Psoas muscle (tissue), 8 donors: ENCODE data around the gene NTN5. TPM values are rescaled to one million over a fixed set of nuclear protein-coding genes. Genes with fewer than 3 reads are reported as not detected.
"Not testable (repeated sequence)": the region's sequence is repeated elsewhere in the genome, so short reads cannot be mapped to it uniquely, and the experiment has no call there.

ENCODE experiments used
- ATAC-seq, 4 donors: fragments of 200-7000 bp; cut with Tn5 transposase; one replicate each; pipeline ENCODE4 v1.9.1; 2020; ENCODE audit warnings: moderate library complexity in 3 of 4, mild to moderate bottlenecking in 2 of 4
- DNase-seq, 2 donors: peaks; one replicate each; pipeline ENCODE4 v3.0.0-alpha.2; 2020
- H3K27ac ChIP-seq: fragments of 200-600 bp; one replicate; pipeline ENCODE4 v1.8.0; 2022
- H3K27me3 ChIP-seq, 3 donors: fragments of 200-600 bp in 1 of 3; one replicate each; pipeline versions ENCODE4 v1.6.1 to v1.8.0; 2013 to 2022; ENCODE audit warnings: low read length in 2 of 3, mild to moderate bottlenecking in 2 of 3, moderate library complexity in 1 of 3; ENCODE audit not compliant: insufficient read depth in 3 of 3
- H3K36me3 ChIP-seq, 2 donors: fragments of 200-600 bp in 1 of 2; one replicate each; pipeline versions ENCODE4 v1.6.1 to v1.8.0; 2013 to 2022; ENCODE audit warnings: low read depth in 1 of 2, mild to moderate bottlenecking in 1 of 2, moderate library complexity in 1 of 2; ENCODE audit not compliant: insufficient read depth in 1 of 2
- H3K4me1 ChIP-seq: fragments of 200-600 bp; one replicate; pipeline ENCODE4 v1.8.0; 2022
- H3K4me3 ChIP-seq: fragments of 200-600 bp; one replicate; pipeline ENCODE4 v1.8.0; 2022; ENCODE audit warnings: mild to moderate bottlenecking
- H3K9me3 ChIP-seq: fragments of 200-600 bp; one replicate; pipeline ENCODE4 v1.8.0; 2022
- WGBS, 3 donors: extraction: QIAGEN DNeasy Blood & Tissue Kit; methylation state at CpG; one replicate each; pipeline versions ENCODE4 v1.1.6 to v1.1.7; 2013; 5-methylcytosine and 5-hydroxymethylcytosine counted together
- intact Hi-C, 2 donors: fragments of 100-400 bp; cut with DNase I; formaldehyde crosslinking; loops; one replicate each; pipeline versions ENCODE4 v1.11.0 to v1.14.2; 2022
- polyA plus RNA-seq, 3 donors: library from polyadenylated mRNA; stranded (reverse); fragments of 200-250 nt; gene quantifications; one replicate each; pipeline ENCODE4 v1.2.3, GENCODE V29; 2013
- total RNA-seq, 4 donors: library from RNA; stranded (reverse); fragmentation: NEBNext Ultra II Directional in 2 of 4; extraction: Animal tissue kit (Norgen Biotek cat#: 25700) in 2 of 4; gene quantifications; one replicate each; pipeline versions ENCODE4 v1.2.1 to v1.2.4, GENCODE V29; 2021 to 2023
- TF ChIP-seq, protein P1 (sequence below): fragments of 200-600 bp; IDR thresholded peaks from one replicate; pipeline ENCODE4 v1.8.0; 2022; ENCODE audit warnings: antibody characterized with exemption
- donor health status: healthy with polysubstance abuse.
- donor health status: DM: no; HTN: no; CAD: no; lungs with moderate emphysema.
- donor health status: Bipolar disorder and iron deficiency.
- donor health status: healthy.
- donor health status: DM: yes; HTN: yes; CAD: no.
- donor health status: DM: no; HTN: no; CAD: no.
- donor health status: DM: no; HTN: no; CAD: no.
- donor health status: DM: yes; HTN: yes; CAD: no.

Gene NTN5
- total and polyA plus RNA-seq, 7 donors: 0.04 to 0.21 TPM; not detected in 5

DNA sequence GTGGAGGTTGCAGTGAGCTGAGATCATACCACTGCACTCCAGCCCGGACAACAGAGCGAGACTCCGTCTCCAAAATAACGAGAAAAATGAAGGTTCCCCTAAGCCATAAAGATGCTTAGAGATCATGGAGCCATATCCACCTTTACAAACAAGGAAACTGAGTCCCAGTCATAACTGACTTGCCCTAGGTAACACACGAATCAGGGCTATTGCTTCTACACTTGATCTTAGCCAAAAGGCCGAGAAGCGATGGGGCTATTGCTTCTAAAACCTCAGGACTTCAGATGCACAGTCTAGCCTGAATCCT, 38.8 kb downstream of the NTN5 start:
- ATAC-seq (no peak), DNase-seq (no peak)
- intact Hi-C loops: loop anchor here in 1 of 2 donors (10.0 kb wide), 1 partner anchor 331 kb away; the partner anchor contains the start of gene FTL
- H3K27me3 ChIP-seq: no peaks in the 10 kb centered on the region
- peak overlapping the region; percentile 97 for H3K27ac ChIP-seq
- H3K4me1 ChIP-seq: peaks cover 55% of the 10 kb centered on the region
- 12 to 33% (median 15%) methylated on average over 7 of the region's 7 CpGs for WGBS, 3 donors
- TF ChIP-seq, protein P1, sequence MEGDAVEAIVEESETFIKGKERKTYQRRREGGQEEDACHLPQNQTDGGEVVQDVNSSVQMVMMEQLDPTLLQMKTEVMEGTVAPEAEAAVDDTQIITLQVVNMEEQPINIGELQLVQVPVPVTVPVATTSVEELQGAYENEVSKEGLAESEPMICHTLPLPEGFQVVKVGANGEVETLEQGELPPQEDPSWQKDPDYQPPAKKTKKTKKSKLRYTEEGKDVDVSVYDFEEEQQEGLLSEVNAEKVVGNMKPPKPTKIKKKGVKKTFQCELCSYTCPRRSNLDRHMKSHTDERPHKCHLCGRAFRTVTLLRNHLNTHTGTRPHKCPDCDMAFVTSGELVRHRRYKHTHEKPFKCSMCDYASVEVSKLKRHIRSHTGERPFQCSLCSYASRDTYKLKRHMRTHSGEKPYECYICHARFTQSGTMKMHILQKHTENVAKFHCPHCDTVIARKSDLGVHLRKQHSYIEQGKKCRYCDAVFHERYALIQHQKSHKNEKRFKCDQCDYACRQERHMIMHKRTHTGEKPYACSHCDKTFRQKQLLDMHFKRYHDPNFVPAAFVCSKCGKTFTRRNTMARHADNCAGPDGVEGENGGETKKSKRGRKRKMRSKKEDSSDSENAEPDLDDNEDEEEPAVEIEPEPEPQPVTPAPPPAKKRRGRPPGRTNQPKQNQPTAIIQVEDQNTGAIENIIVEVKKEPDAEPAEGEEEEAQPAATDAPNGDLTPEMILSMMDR: no peak
- H3K9me3 ChIP-seq: no peaks in the 10 kb centered on the region
- H3K36me3 ChIP-seq: peaks cover 0 to 7% of the 10 kb centered on the region in 2 donors
- H3K4me3 ChIP-seq: peak overlapping the region; percentile 87

DNA sequence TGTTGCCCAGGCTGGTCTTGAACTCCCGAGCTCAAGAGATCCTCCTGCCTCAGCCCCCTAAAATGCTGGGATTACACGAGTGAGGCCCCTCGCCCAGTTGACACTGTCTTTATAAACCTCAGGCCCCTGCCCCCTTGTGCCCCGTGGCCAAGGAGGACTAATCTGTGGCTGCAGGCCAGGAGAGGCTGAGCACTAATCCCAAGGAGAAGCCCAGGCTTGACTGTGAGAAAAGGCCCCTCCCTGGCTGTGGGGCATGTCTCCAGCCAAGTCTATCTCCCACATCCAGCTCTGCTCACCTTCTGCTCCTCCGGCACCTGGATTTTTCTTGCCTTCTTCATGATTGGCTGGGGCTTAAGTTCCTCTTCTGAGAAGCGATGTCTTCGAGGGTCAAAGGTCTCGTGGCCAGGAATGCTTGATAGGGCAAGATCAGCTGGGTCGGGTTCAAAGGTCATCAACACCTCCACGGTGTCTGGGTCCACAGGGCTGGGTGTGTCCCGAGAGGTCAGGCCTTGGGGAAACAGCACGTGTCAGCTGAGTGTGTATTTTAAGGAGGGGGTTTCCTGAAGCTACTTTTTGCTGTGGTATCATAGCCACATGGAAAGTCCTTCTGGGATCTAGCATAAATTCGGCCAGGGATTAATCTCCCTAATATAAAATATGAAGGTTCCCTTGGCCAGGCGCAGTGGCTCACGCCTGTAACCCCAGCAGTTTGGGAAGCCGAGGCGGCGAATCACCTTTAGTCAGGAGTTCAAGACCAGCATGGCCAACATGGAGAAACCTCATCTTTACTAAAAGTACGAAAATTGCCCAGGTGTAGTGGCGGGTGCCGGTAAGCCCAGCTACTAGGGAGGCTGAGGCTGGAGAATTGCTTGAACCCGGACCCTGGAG, 39.4 kb downstream of the NTN5 start:
- peaks cover 0 to 7% of the 10 kb centered on the region in 2 donors for H3K36me3 ChIP-seq
- ATAC-seq (no peak), DNase-seq (no peak)
- WGBS, 3 donors: 48 to 67% (median 52%) methylated on average over 22 of the region's 22 CpGs
- H3K4me3 ChIP-seq: peak overlapping the region; percentile 87
- TF ChIP-seq, protein P1: no peak
- intact Hi-C loops: loop anchor here in 1 of 2 donors (10.0 kb wide), 1 partner anchor 331 kb away; the partner anchor contains the start of gene FTL
- peak overlapping the region; percentile 97 for H3K27ac ChIP-seq
- H3K9me3 ChIP-seq: no peaks in the 10 kb centered on the region
- H3K4me1 ChIP-seq: peaks cover 50% of the 10 kb centered on the region
- no peaks in the 10 kb centered on the region for H3K27me3 ChIP-seq

DNA sequence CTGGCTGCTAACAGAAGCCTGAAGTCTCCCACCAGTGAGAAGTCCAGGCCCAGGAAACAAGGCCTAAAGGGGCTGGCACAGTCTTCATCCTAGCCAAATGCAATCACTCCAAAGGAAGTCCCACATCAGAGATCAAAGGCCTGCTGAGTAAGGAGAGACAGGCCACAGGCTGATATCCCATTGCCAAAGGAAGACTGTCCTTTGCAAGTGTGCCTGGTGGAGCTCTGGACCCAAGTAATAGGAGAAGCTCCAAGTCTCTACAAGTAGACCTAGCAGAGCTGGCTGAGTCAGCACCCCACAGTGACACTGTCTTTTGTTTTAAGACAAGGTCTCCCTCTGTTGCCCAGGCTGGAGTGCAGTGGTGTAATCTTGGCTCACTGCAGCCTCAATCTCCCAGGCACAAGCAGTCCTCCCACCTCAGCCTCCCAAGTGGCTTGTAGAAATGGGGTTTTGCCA, 40.1 kb downstream of the NTN5 start:
- Histone ChIP-seq H3K9me3 (no peaks in the 10 kb centered on the region), H3K4me1 (peaks cover 49% of the 10 kb centered on the region), H3K36me3 (peaks cover 0 to 7% of the 10 kb centered on the region in 2 donors), H3K27ac (peak overlapping the region; percentile 97), H3K27me3 (no peaks in the 10 kb centered on the region), H3K4me3 (no peak overlapping the region)
- peak in 1 of 4 donors; percentile 11 for ATAC-seq
- intact Hi-C loops: loop anchor here in 1 of 2 donors (10.0 kb wide), 1 partner anchor 332 kb away; the partner anchor contains the start of gene FTL
- no peak for DNase-seq
- TF ChIP-seq, protein P1: no peak

DNA sequence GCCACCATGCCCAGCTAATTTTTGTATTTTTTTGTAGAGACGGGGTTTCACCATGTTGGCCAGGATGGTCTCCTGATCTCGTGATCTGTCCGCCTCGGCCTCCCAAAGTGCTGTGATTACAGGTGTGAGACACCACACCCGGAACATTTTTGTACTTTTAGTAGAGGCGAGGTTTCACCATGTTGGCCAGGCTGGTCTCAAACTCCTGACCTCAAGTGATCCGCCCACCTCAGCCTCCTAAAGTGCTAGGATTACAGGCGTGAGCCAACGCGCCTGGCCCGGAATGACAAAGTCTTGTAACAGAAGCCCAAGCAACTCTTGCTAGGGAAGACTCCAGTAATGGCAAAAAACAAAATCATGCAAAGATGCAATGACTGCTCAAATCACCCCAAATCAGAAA, 40.5 kb downstream of the NTN5 start:
- 40 to 69% (median 53%) methylated on average over 11 of the region's 11 CpGs for WGBS, 3 donors
- not testable (repeated sequence) for H3K9me3 ChIP-seq, H3K27me3 ChIP-seq, H3K4me3 ChIP-seq, DNase-seq, H3K36me3 ChIP-seq, ATAC-seq
- intact Hi-C loops: loop anchor here in 1 of 2 donors (10.0 kb wide), 1 partner anchor 333 kb away; the partner anchor contains the start of gene FTL
- Histone ChIP-seq H3K27ac (peak overlapping the region; percentile 97), H3K4me1 (peaks cover 49% of the 10 kb centered on the region)

DNA sequence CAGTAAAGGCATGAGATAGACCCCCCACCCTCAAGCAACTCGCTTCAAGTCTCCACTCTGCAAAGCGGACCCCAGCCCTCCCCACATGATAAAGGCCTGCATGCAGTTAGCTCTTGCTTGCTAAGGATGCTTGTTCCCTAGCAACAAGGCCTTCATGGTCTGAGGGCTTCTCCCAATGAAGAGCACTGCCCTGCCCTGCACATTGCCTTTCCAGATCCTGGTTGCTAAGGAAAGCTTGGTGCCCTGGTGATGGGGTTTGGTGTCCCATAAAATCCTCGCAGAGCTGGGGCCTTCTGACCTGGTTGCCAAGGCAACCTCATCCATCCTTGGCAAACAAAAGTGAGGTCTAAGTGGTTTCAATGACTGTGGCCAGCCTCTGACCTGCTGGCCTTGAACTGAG, 41.6 kb downstream of the NTN5 start:
- TF ChIP-seq, protein P1: no peak
- no peaks in the 10 kb centered on the region for H3K9me3 ChIP-seq
- H3K27me3 ChIP-seq: no peaks in the 10 kb centered on the region
- H3K27ac ChIP-seq: peak overlapping the region; percentile 80
- 65 to 78% (median 71%) methylated on average over 3 of the region's 3 CpGs for WGBS, 3 donors
- ATAC-seq (no peak), DNase-seq (no peak)
- H3K4me3 ChIP-seq: peak overlapping the region; percentile 42
- peaks cover 0 to 13% of the 10 kb centered on the region in 2 donors for H3K36me3 ChIP-seq
- peaks cover 49% of the 10 kb centered on the region for H3K4me1 ChIP-seq
- intact Hi-C loops: loop anchor here in 1 of 2 donors (10.0 kb wide), 1 partner anchor 334 kb away; the partner anchor contains the start of gene FTL
